K562 (cell line): ENCODE data around the gene ANKS1B. TPM values are rescaled to one million over a fixed set of nuclear protein-coding genes. Genes with fewer than 3 reads are reported as not detected.
A peak's percentile ranks its signal among the peaks of the same experiment; 100 is the strongest.

ENCODE experiments used
- ATAC-seq: fragments of 200-7000 bp; cut with Tn5 transposase; 3 replicates; pipeline ENCODE4 v1.9.1; 2020; ENCODE audit warnings: moderate library complexity
- BruUV-seq: library from RNA; stranded (reverse); fragments of 400-500 nt; replicated peaks from 2 replicates; lab custom pipeline; 2021; lab: Mats Ljungman, UMichigan
- CTCF ChIA-PET: fragments of 300-600 bp; formaldehyde crosslinking; extraction: SDS; loops from one replicate; lab custom pipeline; 2021; ENCODE audit warnings: low intra/inter-chr PET ratio; lab: Yijun Ruan, JAX
- POLR2A ChIA-PET: fragments of 300-600, 350-650 bp; sonication (Branson Sonifier 250); formaldehyde crosslinking; extraction: SDS; loops from one replicate; lab custom pipeline; 2021; ENCODE audit warnings: antibody characterized with exemption, inconsistent platforms; lab: Yijun Ruan, JAX
- DNase-seq, 4 experiments: peaks; one replicate each; pipeline versions ENCODE4 v3.0.0 to v3.0.0-alpha.2; 2011 to 2018; ENCODE audit warnings: low spot score in 3 of 4, mixed read lengths in 3 of 4; ENCODE audit errors: extremely low read depth in 1 of 4
- FAIRE-seq: peaks from 2 replicates; lab custom pipeline; 2011; peaks lifted over from hg19 to GRCh38; lab: Jason Lieb, UNC
- H2AFZ ChIP-seq: 2 replicates; pipeline ENCODE4 v1.6.0; 2011; ENCODE audit warnings: low read depth, low read length, control low read depth, inconsistent platforms
- H3K27ac ChIP-seq: fragments of 200-600 bp; 3 replicates; pipeline ENCODE4 v1.8.0; 2011; ENCODE audit warnings: low read depth, mild to moderate bottlenecking, control low read depth, inconsistent platforms, low read length, moderate library complexity, mixed read lengths; ENCODE audit errors: extremely low read depth
- H3K27me3 ChIP-seq, 2 experiments: fragments of 300-600 bp in 1 of 2; 2 replicates in 1 of 2; 3 replicates in 1 of 2; pipeline versions ENCODE4 v1.6.0 to v1.8.0; 2011; ENCODE audit warnings: inconsistent platforms in 2 of 2, low read length in 2 of 2, mild to moderate bottlenecking in 1 of 2, mixed read lengths in 1 of 2, moderate library complexity in 1 of 2; ENCODE audit not compliant: control insufficient read depth in 2 of 2, insufficient read depth in 2 of 2
- H3K36me3 ChIP-seq: fragments of 300-600 bp; 3 replicates; pipeline ENCODE4 v1.8.0; 2011; ENCODE audit warnings: mild to moderate bottlenecking, low read length, inconsistent platforms; ENCODE audit not compliant: control insufficient read depth, insufficient read depth
- H3K4me1 ChIP-seq, 2 experiments: fragments of 200-600 bp in 1 of 2; replicated peaks in 1 of 2; 2 replicates in 1 of 2; 3 replicates in 1 of 2; pipeline versions ENCODE4 v1.5.1 to v1.8.0; 2011; ENCODE audit warnings: inconsistent platforms in 2 of 2, low read length in 2 of 2, mild to moderate bottlenecking in 1 of 2, mixed read lengths in 1 of 2, moderate library complexity in 1 of 2; ENCODE audit not compliant: control insufficient read depth in 2 of 2, insufficient read depth in 2 of 2
- H3K4me2 ChIP-seq: 2 replicates; pipeline ENCODE4 v1.6.1; 2011; ENCODE audit warnings: low read length, control low read depth, inconsistent platforms, mixed read lengths; ENCODE audit not compliant: insufficient read depth
- H3K4me3 ChIP-seq: fragments of 200-600 bp; sonication (generic), shearing (Covaris generic); 2 replicates; pipeline ENCODE4 v1.5.1; 2016; ENCODE audit warnings: control low read depth, inconsistent platforms
- H3K79me2 ChIP-seq: fragments of 200-600 bp; 3 replicates; pipeline ENCODE4 v1.8.0; 2011; ENCODE audit warnings: low read length, inconsistent platforms; ENCODE audit not compliant: control insufficient read depth, insufficient read depth
- H3K9ac ChIP-seq, 2 experiments: 2 replicates each; pipeline versions ENCODE4 v1.6.0 to v1.6.1; 2011; ENCODE audit warnings: low read depth in 2 of 2, low read length in 2 of 2, control low read depth in 1 of 2, inconsistent platforms in 1 of 2, mild to moderate bottlenecking in 1 of 2, mixed read lengths in 1 of 2; ENCODE audit not compliant: insufficient read depth in 1 of 2
- H3K9me1 ChIP-seq: one replicate; pipeline ENCODE4 v1.6.0; 2011; ENCODE audit warnings: inconsistent platforms, mild to moderate bottlenecking, low read length, moderate library complexity; ENCODE audit not compliant: control insufficient read depth, insufficient read depth
- H3K9me3 ChIP-seq: replicated peaks from 2 replicates; pipeline ENCODE4 v1.5.1; 2011; ENCODE audit warnings: low read depth, low read length, inconsistent platforms; ENCODE audit not compliant: control insufficient read depth, insufficient read depth
- H4K20me1 ChIP-seq: replicated peaks from 2 replicates; pipeline ENCODE4 v1.6.1; 2011; ENCODE audit warnings: low read length, inconsistent platforms, mixed read lengths; ENCODE audit not compliant: control insufficient read depth, insufficient read depth
- FOXJ3 ChIP-seq: sonication (generic); formaldehyde crosslinking; IDR thresholded peaks from 2 replicates; pipeline ENCODE4 v1.4.0; 2020; ENCODE audit warnings: mild to moderate bottlenecking, missing genetic modification reagents
- NR3C1 ChIP-seq: sonication (generic); formaldehyde crosslinking; IDR thresholded peaks from 2 replicates; pipeline ENCODE4 v1.8.1; 2022; ENCODE audit warnings: missing genetic modification reagents
- RAD21 ChIP-seq, 2 experiments: fragments of 250-450 bp in 1 of 2; fragments of 450-650 bp in 1 of 2; sonication (Bioruptor Pico) in 1 of 2; formaldehyde crosslinking in 1 of 2; IDR thresholded peaks in 1 of 2; conservative IDR thresholded peaks in 1 of 2; 2 replicates each; pipeline versions ENCODE4 v1.4.0 to v1.8.0; 2020 to 2022; ENCODE audit warnings: mild to moderate bottlenecking in 2 of 2, moderate library complexity in 1 of 2
- TFAP4 ChIP-seq: sonication (generic); formaldehyde crosslinking; IDR thresholded peaks from 2 replicates; pipeline ENCODE4 v1.8.0; 2022; ENCODE audit warnings: missing genetic modification reagents, mild to moderate bottlenecking, moderate library complexity, borderline replicate concordance
- WGBS: fragments of 100-300 bp; shearing (Covaris generic); methylation state at CpG from one replicate; pipeline ENCODE4 v1.1.6; 2016; ENCODE audit warnings: low coverage, mixed read lengths; ENCODE audit not compliant: insufficient coverage; ENCODE audit errors: missing lambda C conversion rate; 5-methylcytosine and 5-hydroxymethylcytosine counted together
- in situ Hi-C: fragments of 300-500 bp; cut with MboI; formaldehyde crosslinking; loops from 4 replicates; pipeline ENCODE4 v1.15.0; 2018; ENCODE audit warnings: inconsistent platforms, mixed read lengths
- intact Hi-C: fragments of 100-400 bp; cut with micrococcal nuclease; formaldehyde crosslinking; loops from 2 replicates; pipeline ENCODE4 v1.14.2; 2022
- polyA plus RNA-seq, 8 experiments: library from polyadenylated mRNA; depleted of rRNA in 4 of 8; stranded (reverse) in 5 of 8; unstranded in 3 of 8; fragments of >200 nt; fragmentation: Nextera tagmentation in 2 of 8; fragmentation: Illumina TruSeq in 1 of 8; extraction: Ambion mirVana in 2 of 8; extraction: Trizol in 1 of 8; gene quantifications; 2 replicates each; pipeline versions ENCODE4 v1.2.1 to v1.2.3, GENCODE V29; 2011 to 2014; ENCODE audit warnings: inconsistent platforms in 1 of 8, missing spikeins in 1 of 8
- total RNA-seq, 7 experiments: library from RNA; depleted of rRNA in 6 of 7; stranded (reverse); fragments of >200 nt in 6 of 7; fragmentation: Illumina TruSeq in 2 of 7; extraction: Trizol in 2 of 7; gene quantifications; 2 replicates each; pipeline versions ENCODE4 v1.2.1 to v1.2.3, GENCODE V29; 2011 to 2021; ENCODE audit warnings: low replicate concordance in 1 of 7
- TF ChIP-seq, protein P1 (sequence below), 3 experiments: IDR thresholded peaks in 2 of 3; conservative IDR thresholded peaks in 1 of 3; 2 replicates each; pipeline ENCODE4 v1.5.1; 2011 to 2012; ENCODE audit warnings: low read length in 3 of 3, mild to moderate bottlenecking in 3 of 3, control low read depth in 2 of 3, improper control_type of control experiment in 1 of 3, inconsistent platforms in 1 of 3, low read depth in 1 of 3, mixed read lengths in 1 of 3, moderate library complexity in 1 of 3; ENCODE audit not compliant: insufficient read depth in 2 of 3

The ANKS1B gene
- total and polyA plus RNA-seq, 9 of the 15 experiments (the other 6 are each of a cell fraction or from before 2014, with no cell fraction given) = 0.04 to 0.47 (median 0.28) TPM; not detected in 4

GRCh38 chr12:99767809-99768208, 216.9 kb downstream of the ANKS1B start:
- H3K4me1 ChIP-seq = no peaks in the 10 kb centered on the region
- CTCF ChIA-PET = no interaction called here
- H3K4me3 ChIP-seq = no peak overlapping the region
- TF ChIP-seq FOXJ3 (CRISPR knock-in tag) (no peak), NR3C1 (CRISPR knock-in tag) (no peak), TFAP4 (CRISPR knock-in tag) (no peak), RAD21 (CRISPR knock-in tag; conservative IDR thresholded peaks at IDR 0.05 in 1 of 2, IDR thresholded peaks at IDR 0.05 in 1 of 2) (0 out of 4 replicates have a peak, but pooled peaks of 1 of the 2 experiments have one; percentile 6)
- TF ChIP-seq, protein P1, sequence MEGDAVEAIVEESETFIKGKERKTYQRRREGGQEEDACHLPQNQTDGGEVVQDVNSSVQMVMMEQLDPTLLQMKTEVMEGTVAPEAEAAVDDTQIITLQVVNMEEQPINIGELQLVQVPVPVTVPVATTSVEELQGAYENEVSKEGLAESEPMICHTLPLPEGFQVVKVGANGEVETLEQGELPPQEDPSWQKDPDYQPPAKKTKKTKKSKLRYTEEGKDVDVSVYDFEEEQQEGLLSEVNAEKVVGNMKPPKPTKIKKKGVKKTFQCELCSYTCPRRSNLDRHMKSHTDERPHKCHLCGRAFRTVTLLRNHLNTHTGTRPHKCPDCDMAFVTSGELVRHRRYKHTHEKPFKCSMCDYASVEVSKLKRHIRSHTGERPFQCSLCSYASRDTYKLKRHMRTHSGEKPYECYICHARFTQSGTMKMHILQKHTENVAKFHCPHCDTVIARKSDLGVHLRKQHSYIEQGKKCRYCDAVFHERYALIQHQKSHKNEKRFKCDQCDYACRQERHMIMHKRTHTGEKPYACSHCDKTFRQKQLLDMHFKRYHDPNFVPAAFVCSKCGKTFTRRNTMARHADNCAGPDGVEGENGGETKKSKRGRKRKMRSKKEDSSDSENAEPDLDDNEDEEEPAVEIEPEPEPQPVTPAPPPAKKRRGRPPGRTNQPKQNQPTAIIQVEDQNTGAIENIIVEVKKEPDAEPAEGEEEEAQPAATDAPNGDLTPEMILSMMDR (IDR thresholded peaks at IDR 0.05 in 2 of 3, conservative IDR thresholded peaks at IDR 0.05 in 1 of 3; ENCODE audit: insufficient read depth in 2 of 3, low read depth in 1 of 3, low read length in 3 of 3) = peak in 1 of 3 experiments; percentile 22; a peak in 2 of 6 replicates
- in situ Hi-C loops = no loop called here
- no peak for FAIRE-seq
- H3K9me1 ChIP-seq = no peaks in the 10 kb centered on the region
- H3K9ac ChIP-seq = no peak overlapping the region
- H4K20me1 ChIP-seq = no peaks in the 10 kb centered on the region
- intact Hi-C loops = loop anchor here (5.0 kb wide), 1 partner anchor 726 kb away; no protein-coding TSS in a partner anchor
- POLR2A ChIA-PET = no interaction called here
- 0% methylated on average over 1 of the region's 1 CpG for WGBS
- H3K27me3 ChIP-seq = no peaks in the 10 kb centered on the region
- no peak overlapping the region for H2AFZ ChIP-seq
- H3K4me2 ChIP-seq = no peak overlapping the region
- no peak for ATAC-seq
- no peaks in the 10 kb centered on the region for H3K36me3 ChIP-seq
- no peaks in the 10 kb centered on the region for H3K79me2 ChIP-seq
- DNase-seq = peak in 1 of 4 experiments; percentile 1
- H3K27ac ChIP-seq = no peak overlapping the region
- H3K9me3 ChIP-seq = no peaks in the 10 kb centered on the region
- BruUV-seq = no TSS peak
